A549 (cell line): ENCODE data around the gene SLC6A5. TPM values are rescaled to one million over a fixed set of nuclear protein-coding genes. Genes with fewer than 3 reads are reported as not detected.

Source experiments
- ATAC-seq, 2 experiments: fragments of 200-7000 bp in 1 of 2; fragments of >200 bp in 1 of 2; cut with Nextera tagmentation in 1 of 2; cut with Tn5 transposase in 1 of 2; 3 replicates each; pipeline versions ENCODE4 v1.8.0 to v1.9.1; 2018 to 2020; ENCODE audit warnings: mild to moderate bottlenecking in 1 of 2, moderate library complexity in 1 of 2
- CTCF ChIA-PET: fragments of 300-600 bp; sonication (Branson Sonifier 250); formaldehyde crosslinking; extraction: SDS; loops from one replicate; lab custom pipeline; 2021; ENCODE audit warnings: antibody characterized with exemption, inconsistent platforms; lab: Yijun Ruan, JAX
- POLR2A ChIA-PET: fragments of 350-600 bp; formaldehyde crosslinking; extraction: SDS; loops from one replicate; lab custom pipeline; 2021; ENCODE audit warnings: antibody characterized with exemption, inconsistent platforms; lab: Yijun Ruan, JAX
- DNase-seq, 2 experiments: peaks; one replicate each; pipeline versions ENCODE4 v3.0.0 to v3.0.0-alpha.2; 2011 to 2016; ENCODE audit warnings: low read depth in 1 of 2, low spot score in 1 of 2
- FAIRE-seq: peaks from 2 replicates; lab custom pipeline; 2011; peaks lifted over from hg19 to GRCh38; lab: Jason Lieb, UNC
- H3K27ac ChIP-seq, 2 experiments: fragments of >200 bp; sonication (Bioruptor Twin); formaldehyde crosslinking; 3 replicates each; pipeline ENCODE4 v1.5.1; 2016 to 2017
- H3K4me1 ChIP-seq: fragments of >200 bp; sonication (Bioruptor Twin); formaldehyde crosslinking; 3 replicates; pipeline ENCODE4 v1.6.1; 2016
- H3K4me2 ChIP-seq: fragments of >200 bp; sonication (Bioruptor Twin); formaldehyde crosslinking; 3 replicates; pipeline ENCODE4 v1.6.1; 2016
- H3K4me3 ChIP-seq: fragments of >200 bp; sonication (Bioruptor Twin); formaldehyde crosslinking; 3 replicates; pipeline ENCODE4 v1.5.1; 2016
- H3K9me3 ChIP-seq: fragments of >200 bp; sonication (Bioruptor Twin); formaldehyde crosslinking; 3 replicates; pipeline ENCODE4 v1.6.1; 2016
- CEBPB ChIP-seq, 2 experiments: fragments of >200 bp in 1 of 2; sonication (Bioruptor Twin) in 1 of 2; formaldehyde crosslinking in 1 of 2; IDR thresholded peaks; 2 replicates each; pipeline ENCODE4 v1.6.1; 2012 to 2016
- CHD2 ChIP-seq: fragments of 150-350 bp; IDR thresholded peaks from 2 replicates; pipeline ENCODE4 v1.6.1; 2014; ENCODE audit warnings: low read length; ENCODE audit not compliant: partially characterized antibody
- CHD4 ChIP-seq: fragments of 200-600 bp; sonication (generic); IDR thresholded peaks from 2 replicates; pipeline ENCODE4 v1.6.1; 2016; ENCODE audit warnings: antibody characterized with exemption, mild to moderate bottlenecking, borderline replicate concordance
- CTCF ChIP-seq: fragments of >200 bp; sonication (Bioruptor Twin); formaldehyde crosslinking; IDR thresholded peaks from 3 replicates; pipeline ENCODE4 v1.5.1; 2016
- E2F6 ChIP-seq: IDR thresholded peaks from 2 replicates; pipeline ENCODE4 v1.6.1; 2012; ENCODE audit warnings: low read depth, borderline replicate concordance
- EHF ChIP-seq: fragments of 250-450 bp; sonication (Bioruptor Pico); IDR thresholded peaks from 2 replicates; pipeline ENCODE4 v1.5.0; 2020; ENCODE audit warnings: mild to moderate bottlenecking
- EHMT2 ChIP-seq: fragments of 200-600 bp; sonication (generic); IDR thresholded peaks from 2 replicates; pipeline ENCODE4 v1.6.1; 2016; ENCODE audit warnings: antibody characterized with exemption, low read depth, mild to moderate bottlenecking, moderate library complexity
- EP300 ChIP-seq, 2 experiments: fragments of >200 bp; sonication (Bioruptor Twin); formaldehyde crosslinking; IDR thresholded peaks; 2 replicates in 1 of 2; 3 replicates in 1 of 2; pipeline ENCODE4 v1.6.1; 2016 to 2017
- ESRRA ChIP-seq: fragments of 150-350 bp; IDR thresholded peaks from 2 replicates; pipeline ENCODE4 v1.6.1; 2014; ENCODE audit warnings: mild to moderate bottlenecking, low read length, borderline replicate concordance
- FOSB ChIP-seq: fragments of 250-450 bp; sonication (Bioruptor Pico); IDR thresholded peaks from 2 replicates; pipeline ENCODE4 v1.5.0; 2020; ENCODE audit warnings: mild to moderate bottlenecking, moderate library complexity
- GATA3 ChIP-seq: IDR thresholded peaks from 2 replicates; pipeline ENCODE4 v1.6.1; 2012; ENCODE audit warnings: borderline replicate concordance
- HOXB13 ChIP-seq: fragments of 250-450 bp; sonication (Bioruptor Pico); IDR thresholded peaks from 2 replicates; pipeline ENCODE4 v1.5.0; 2020; ENCODE audit warnings: low read depth, mild to moderate bottlenecking, moderate library complexity
- JUN ChIP-seq, 2 experiments: fragments of >200 bp; sonication (Bioruptor Twin); formaldehyde crosslinking; IDR thresholded peaks; 2 replicates in 1 of 2; 3 replicates in 1 of 2; pipeline ENCODE4 v1.6.1; 2016 to 2017
- JUNB ChIP-seq: fragments of >200 bp; sonication (Bioruptor Twin); formaldehyde crosslinking; IDR thresholded peaks from 2 replicates; pipeline ENCODE4 v1.6.1; 2016
- MAFK ChIP-seq: fragments of 450-650 bp; IDR thresholded peaks from 2 replicates; pipeline ENCODE4 v1.6.1; 2014; ENCODE audit not compliant: partially characterized antibody
- NFE2L2 ChIP-seq: fragments of 150-350 bp; conservative IDR thresholded peaks from 2 replicates; pipeline ENCODE4 v1.6.1; 2014; ENCODE audit warnings: low read length
- PBX3 ChIP-seq: IDR thresholded peaks from 2 replicates; pipeline ENCODE4 v1.6.1; 2012
- POLR2AphosphoS2 ChIP-seq: conservative IDR thresholded peaks from 2 replicates; pipeline ENCODE4 v1.6.1; 2012; ENCODE audit warnings: low read length, improper control_type of control experiment, inconsistent platforms
- RAD21 ChIP-seq, 2 experiments: fragments of >200 bp in 1 of 2; sonication (Bioruptor Twin) in 1 of 2; formaldehyde crosslinking in 1 of 2; IDR thresholded peaks in 1 of 2; conservative IDR thresholded peaks in 1 of 2; 2 replicates in 1 of 2; 3 replicates in 1 of 2; pipeline ENCODE4 v1.6.1; 2012 to 2018; ENCODE audit warnings: inconsistent platforms in 1 of 2
- RFX5 ChIP-seq: fragments of 450-650 bp; IDR thresholded peaks from 2 replicates; pipeline ENCODE4 v1.7.1; 2014; ENCODE audit warnings: antibody characterized with exemption, mild to moderate bottlenecking, moderate library complexity
- RNF2 ChIP-seq: fragments of 200-600 bp; sonication (generic); IDR thresholded peaks from 2 replicates; pipeline ENCODE4 v1.6.1; 2016; ENCODE audit warnings: low read depth, mild to moderate bottlenecking, antibody characterized with exemption, moderate library complexity, borderline replicate concordance
- TFCP2L1 ChIP-seq: fragments of 250-450 bp; sonication (Bioruptor Pico); IDR thresholded peaks from 2 replicates; pipeline ENCODE4 v1.5.0; 2021; ENCODE audit warnings: mild to moderate bottlenecking
- TP53 ChIP-seq: fragments of 250-450 bp; sonication (Bioruptor Pico); IDR thresholded peaks from 2 replicates; pipeline ENCODE4 v1.5.0; 2021; ENCODE audit warnings: mild to moderate bottlenecking, moderate library complexity
- ZSCAN20 ChIP-seq: fragments of 250-450 bp; sonication (Bioruptor Pico); IDR thresholded peaks from 2 replicates; pipeline ENCODE4 v1.8.0; 2022; ENCODE audit warnings: mild to moderate bottlenecking, moderate library complexity
- WGBS: methylation state at CpG from one replicate; pipeline ENCODE4 v1.1.6; 2017; ENCODE audit errors: missing lambda C conversion rate; 5-methylcytosine and 5-hydroxymethylcytosine counted together
- polyA plus RNA-seq, 4 experiments: library from polyadenylated mRNA; depleted of rRNA in 3 of 4; stranded (reverse); fragments of >200 nt; fragmentation: RNase III in 1 of 4; extraction: RNeasy Plus Mini Kit Qiagen cat#74134 plus additional on column Dnase treatment in 1 of 4; gene quantifications; 2 replicates in 3 of 4; 3 replicates in 1 of 4; pipeline ENCODE4 v1.2.3, GENCODE V29; 2011 to 2017
- TF ChIP-seq, protein P1 (sequence below): fragments of >200 bp; sonication (Bioruptor Twin); formaldehyde crosslinking; IDR thresholded peaks from 2 replicates; pipeline ENCODE4 v1.6.1; 2016
- TF ChIP-seq, protein P2 (sequence below): fragments of 150-350 bp; IDR thresholded peaks from 2 replicates; pipeline ENCODE4 v1.6.1; 2014; ENCODE audit warnings: low read depth, mild to moderate bottlenecking, low read length
- TF ChIP-seq, protein P3 (sequence below): IDR thresholded peaks from 2 replicates; pipeline ENCODE4 v1.6.1; 2012
- TF ChIP-seq, protein P4 (sequence below): fragments of >200 bp; sonication (Bioruptor Twin); formaldehyde crosslinking; IDR thresholded peaks from 3 replicates; pipeline ENCODE4 v1.6.1; 2016

SLC6A5 gene
- polyA plus RNA-seq, 2 of the 4 experiments (the other 2 are of a cell fraction): not detected

GRCh38 chr11:20595101-20595500 is 4.3 kb upstream of the SLC6A5 start:
- Histone ChIP-seq H3K4me1 (no peaks in the 10 kb centered on the region), H3K27ac (no peak overlapping the region), H3K9me3 (0 out of 3 replicates have a peak, but pooled peaks cover 4% of the 10 kb centered on the region), H3K4me2 (no peak overlapping the region), H3K4me3 (no peak overlapping the region)
- FAIRE-seq (no peak), DNase-seq (no peak), ATAC-seq (no peak)
- TF ChIP-seq ESRRA: no peak
- no peak for TF ChIP-seq FOSB (CRISPR knock-in tag)
- no peak for TF ChIP-seq RAD21 (conservative IDR thresholded peaks at IDR 0.05 in 1 of 2, IDR thresholded peaks at IDR 0.05 in 1 of 2)
- no peak for TF ChIP-seq CTCF
- no peak for TF ChIP-seq CHD2
- TF ChIP-seq EHF (CRISPR knock-in tag): no peak
- no peak for TF ChIP-seq NFE2L2
- no peak for TF ChIP-seq RNF2
- TF ChIP-seq, protein P1, sequence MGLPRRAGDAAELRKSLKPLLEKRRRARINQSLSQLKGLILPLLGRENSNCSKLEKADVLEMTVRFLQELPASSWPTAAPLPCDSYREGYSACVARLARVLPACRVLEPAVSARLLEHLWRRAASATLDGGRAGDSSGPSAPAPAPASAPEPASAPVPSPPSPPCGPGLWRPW: no peak
- TF ChIP-seq EP300 (IDR thresholded peaks at IDR 0.05): no peak
- no peak for TF ChIP-seq ZSCAN20
- TF ChIP-seq, protein P2, sequence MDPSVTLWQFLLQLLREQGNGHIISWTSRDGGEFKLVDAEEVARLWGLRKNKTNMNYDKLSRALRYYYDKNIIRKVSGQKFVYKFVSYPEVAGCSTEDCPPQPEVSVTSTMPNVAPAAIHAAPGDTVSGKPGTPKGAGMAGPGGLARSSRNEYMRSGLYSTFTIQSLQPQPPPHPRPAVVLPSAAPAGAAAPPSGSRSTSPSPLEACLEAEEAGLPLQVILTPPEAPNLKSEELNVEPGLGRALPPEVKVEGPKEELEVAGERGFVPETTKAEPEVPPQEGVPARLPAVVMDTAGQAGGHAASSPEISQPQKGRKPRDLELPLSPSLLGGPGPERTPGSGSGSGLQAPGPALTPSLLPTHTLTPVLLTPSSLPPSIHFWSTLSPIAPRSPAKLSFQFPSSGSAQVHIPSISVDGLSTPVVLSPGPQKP: no peak
- TF ChIP-seq CHD4: no peak
- no peak for TF ChIP-seq HOXB13
- TF ChIP-seq, protein P3, sequence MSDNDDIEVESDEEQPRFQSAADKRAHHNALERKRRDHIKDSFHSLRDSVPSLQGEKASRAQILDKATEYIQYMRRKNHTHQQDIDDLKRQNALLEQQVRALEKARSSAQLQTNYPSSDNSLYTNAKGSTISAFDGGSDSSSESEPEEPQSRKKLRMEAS: no peak
- no peak for TF ChIP-seq E2F6
- no peak for TF ChIP-seq POLR2AphosphoS2
- no peak for TF ChIP-seq CEBPB (IDR thresholded peaks at IDR 0.05)
- WGBS: 35% methylated on average over 5 of the region's 5 CpGs
- CTCF ChIA-PET: interaction anchor here (1.2 to 3.2 kb wide), 2 partner anchors 8 to 15 kb away, joined by 3 to 16 read pairs; no protein-coding TSS in a partner anchor
- POLR2A ChIA-PET: no interaction called here

DNA sequence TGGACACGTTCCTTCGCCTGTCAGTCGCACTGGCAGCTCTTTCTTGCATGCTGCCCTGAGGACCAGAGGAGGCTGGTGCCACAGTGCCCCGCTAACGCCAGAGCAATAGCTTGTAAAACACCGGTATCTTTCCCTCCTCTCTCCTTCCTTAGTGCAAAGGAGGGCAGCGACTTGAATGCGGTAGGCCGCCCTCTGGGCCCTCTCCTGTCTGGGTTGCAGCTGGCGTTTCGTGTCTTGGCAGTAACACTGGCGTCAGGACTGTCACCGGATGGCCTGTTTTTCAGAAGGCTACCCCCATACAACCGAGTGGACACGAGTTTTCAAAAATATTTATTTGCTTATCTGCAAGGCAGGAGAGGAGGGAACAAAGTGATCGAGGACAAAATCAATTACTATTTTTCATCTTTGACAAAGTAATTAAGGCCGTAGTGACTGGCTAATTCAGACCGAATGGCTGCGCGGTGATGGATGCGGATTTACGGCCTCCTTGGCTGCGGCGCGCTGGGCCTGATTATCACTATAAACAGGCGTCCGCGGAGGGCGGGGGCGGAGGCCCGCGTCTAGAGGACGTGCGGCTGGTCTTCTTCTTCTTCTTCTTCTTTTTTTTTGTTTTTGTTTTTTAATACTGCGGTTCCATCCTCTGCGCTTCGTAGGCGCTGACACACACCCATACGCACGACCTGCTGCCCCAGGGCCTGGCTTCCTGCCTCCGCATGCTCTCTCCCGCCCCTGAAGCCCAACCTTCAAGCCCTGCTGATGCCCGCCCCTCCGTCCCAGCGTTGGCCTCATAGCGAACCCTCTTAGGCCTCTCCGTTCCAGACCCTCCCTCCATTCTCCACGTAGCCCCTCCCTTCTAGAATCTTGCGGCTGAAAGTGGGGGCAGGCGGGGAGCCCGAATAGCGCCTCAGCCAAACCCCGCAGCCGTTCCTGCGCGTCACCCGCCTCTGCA is 2.9 kb upstream of the SLC6A5 start:
- WGBS: 69% methylated on average over 55 of the region's 57 CpGs
- TF ChIP-seq, protein P4, sequence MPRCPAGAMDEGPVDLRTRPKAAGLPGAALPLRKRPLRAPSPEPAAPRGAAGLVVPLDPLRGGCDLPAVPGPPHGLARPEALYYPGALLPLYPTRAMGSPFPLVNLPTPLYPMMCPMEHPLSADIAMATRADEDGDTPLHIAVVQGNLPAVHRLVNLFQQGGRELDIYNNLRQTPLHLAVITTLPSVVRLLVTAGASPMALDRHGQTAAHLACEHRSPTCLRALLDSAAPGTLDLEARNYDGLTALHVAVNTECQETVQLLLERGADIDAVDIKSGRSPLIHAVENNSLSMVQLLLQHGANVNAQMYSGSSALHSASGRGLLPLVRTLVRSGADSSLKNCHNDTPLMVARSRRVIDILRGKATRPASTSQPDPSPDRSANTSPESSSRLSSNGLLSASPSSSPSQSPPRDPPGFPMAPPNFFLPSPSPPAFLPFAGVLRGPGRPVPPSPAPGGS: no peak
- TF ChIP-seq JUN (IDR thresholded peaks at IDR 0.05) (no peak), CTCF (no peak), MAFK (no peak), PBX3 (no peak), JUNB (no peak), FOSB (CRISPR knock-in tag) (no peak), TP53 (CRISPR knock-in tag) (no peak), ZSCAN20 (no peak), GATA3 (no peak), TFCP2L1 (CRISPR knock-in tag) (no peak), RFX5 (no peak), EHMT2 (no peak)

More for the DNA sequence above, 2.9 kb upstream of the SLC6A5 start:
- Histone ChIP-seq H3K27ac (no peak overlapping the region), H3K4me2 (no peak overlapping the region), H3K4me1 (no peaks in the 10 kb centered on the region), H3K9me3 (0 out of 3 replicates have a peak, but pooled peaks cover 4% of the 10 kb centered on the region), H3K4me3 (no peak overlapping the region)
- POLR2A ChIA-PET: no interaction called here
- ATAC-seq: no peak
- no peak for FAIRE-seq
- CTCF ChIA-PET: interaction anchor here (3.2 kb wide), 1 partner anchor 14 kb away, joined by 16 read pairs; no protein-coding TSS in a partner anchor
- DNase-seq: no peak
